Measurements from ENCODE around the gene ATF6.

DNA sequence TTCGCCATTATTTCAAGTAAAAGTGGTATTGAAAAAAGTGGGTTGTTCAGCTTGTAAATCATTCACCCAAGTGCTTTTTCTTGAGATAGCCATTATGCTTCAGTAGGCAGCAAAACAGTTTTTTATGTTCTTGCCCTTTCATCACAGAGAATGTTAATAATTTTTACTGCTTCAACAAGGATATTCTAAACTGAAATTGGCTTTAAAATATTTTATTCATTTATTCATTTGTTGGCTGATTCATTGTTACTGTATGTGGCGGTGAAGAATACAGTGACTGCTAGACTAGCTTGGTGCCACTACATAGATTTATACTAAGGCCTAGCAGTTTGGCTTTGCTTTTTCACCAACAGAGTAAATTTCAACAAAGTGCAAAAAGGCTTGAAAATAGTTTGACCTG lies 136.1 kb downstream of the ATF6 start:
- TF ChIP-seq, protein P1, sequence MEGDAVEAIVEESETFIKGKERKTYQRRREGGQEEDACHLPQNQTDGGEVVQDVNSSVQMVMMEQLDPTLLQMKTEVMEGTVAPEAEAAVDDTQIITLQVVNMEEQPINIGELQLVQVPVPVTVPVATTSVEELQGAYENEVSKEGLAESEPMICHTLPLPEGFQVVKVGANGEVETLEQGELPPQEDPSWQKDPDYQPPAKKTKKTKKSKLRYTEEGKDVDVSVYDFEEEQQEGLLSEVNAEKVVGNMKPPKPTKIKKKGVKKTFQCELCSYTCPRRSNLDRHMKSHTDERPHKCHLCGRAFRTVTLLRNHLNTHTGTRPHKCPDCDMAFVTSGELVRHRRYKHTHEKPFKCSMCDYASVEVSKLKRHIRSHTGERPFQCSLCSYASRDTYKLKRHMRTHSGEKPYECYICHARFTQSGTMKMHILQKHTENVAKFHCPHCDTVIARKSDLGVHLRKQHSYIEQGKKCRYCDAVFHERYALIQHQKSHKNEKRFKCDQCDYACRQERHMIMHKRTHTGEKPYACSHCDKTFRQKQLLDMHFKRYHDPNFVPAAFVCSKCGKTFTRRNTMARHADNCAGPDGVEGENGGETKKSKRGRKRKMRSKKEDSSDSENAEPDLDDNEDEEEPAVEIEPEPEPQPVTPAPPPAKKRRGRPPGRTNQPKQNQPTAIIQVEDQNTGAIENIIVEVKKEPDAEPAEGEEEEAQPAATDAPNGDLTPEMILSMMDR (IDR thresholded peaks at IDR 0.05) = no peak
- TF ChIP-seq POLR2AphosphoS5 (IDR thresholded peaks at IDR 0.05) = no peak
- no peak for TF ChIP-seq POLR2A (IDR thresholded peaks at IDR 0.05)

All from breast epithelium (tissue), 3 donors.